C4-2B (cell line): ENCODE measurements around the gene CETN3.

ENCODE experiments used
- ZFX ChIP-seq: fragments of 450-650 bp; IDR thresholded peaks from 2 replicates; pipeline ENCODE4 v1.6.1; 2017
- TF ChIP-seq, protein P1 (sequence below): fragments of 450-650 bp; conservative IDR thresholded peaks from 2 replicates; pipeline ENCODE4 v1.5.1; 2017; ENCODE audit warnings: mild to moderate bottlenecking

GRCh38 chr5:90356622-90357021, 52.9 kb downstream of the CETN3 start:
- TF ChIP-seq, protein P1, sequence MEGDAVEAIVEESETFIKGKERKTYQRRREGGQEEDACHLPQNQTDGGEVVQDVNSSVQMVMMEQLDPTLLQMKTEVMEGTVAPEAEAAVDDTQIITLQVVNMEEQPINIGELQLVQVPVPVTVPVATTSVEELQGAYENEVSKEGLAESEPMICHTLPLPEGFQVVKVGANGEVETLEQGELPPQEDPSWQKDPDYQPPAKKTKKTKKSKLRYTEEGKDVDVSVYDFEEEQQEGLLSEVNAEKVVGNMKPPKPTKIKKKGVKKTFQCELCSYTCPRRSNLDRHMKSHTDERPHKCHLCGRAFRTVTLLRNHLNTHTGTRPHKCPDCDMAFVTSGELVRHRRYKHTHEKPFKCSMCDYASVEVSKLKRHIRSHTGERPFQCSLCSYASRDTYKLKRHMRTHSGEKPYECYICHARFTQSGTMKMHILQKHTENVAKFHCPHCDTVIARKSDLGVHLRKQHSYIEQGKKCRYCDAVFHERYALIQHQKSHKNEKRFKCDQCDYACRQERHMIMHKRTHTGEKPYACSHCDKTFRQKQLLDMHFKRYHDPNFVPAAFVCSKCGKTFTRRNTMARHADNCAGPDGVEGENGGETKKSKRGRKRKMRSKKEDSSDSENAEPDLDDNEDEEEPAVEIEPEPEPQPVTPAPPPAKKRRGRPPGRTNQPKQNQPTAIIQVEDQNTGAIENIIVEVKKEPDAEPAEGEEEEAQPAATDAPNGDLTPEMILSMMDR, result no peak
- no peak for TF ChIP-seq ZFX
